Keratinocyte (primary cell): ENCODE measurements around the gene KLF1. TPM values are rescaled to one million over a fixed set of nuclear protein-coding genes. Genes with fewer than 3 reads are reported as not detected.

Experiments
- DNase-seq: peaks from one replicate; pipeline ENCODE4 v3.0.0-alpha.2; 2011; ENCODE audit warnings: low read depth, missing footprints, low spot score
- FAIRE-seq: peaks from 2 replicates; lab custom pipeline; 2011; peaks lifted over from hg19 to GRCh38; lab: Jason Lieb, UNC
- H2AFZ ChIP-seq: 2 replicates; pipeline ENCODE4 v1.6.0; 2012; ENCODE audit warnings: low read length, control low read depth, inconsistent platforms; ENCODE audit not compliant: control insufficient read depth
- H3K27ac ChIP-seq: 2 replicates; pipeline ENCODE4 v1.5.1; 2011; ENCODE audit warnings: low read length; ENCODE audit not compliant: control insufficient read depth, insufficient read depth
- H3K27me3 ChIP-seq: 3 replicates; pipeline ENCODE4 v1.6.0; 2011; ENCODE audit warnings: low read length; ENCODE audit not compliant: control insufficient read depth, insufficient read depth; ENCODE audit errors: extremely low read depth
- H3K36me3 ChIP-seq, 2 experiments: 2 replicates in 1 of 2; 3 replicates in 1 of 2; pipeline ENCODE4 v1.5.1; 2011; ENCODE audit warnings: low read length in 2 of 2, mild to moderate bottlenecking in 1 of 2; ENCODE audit not compliant: control insufficient read depth in 2 of 2, insufficient read depth in 2 of 2; ENCODE audit errors: extremely low read depth in 1 of 2
- H3K4me1 ChIP-seq: 3 replicates; pipeline ENCODE4 v1.5.1; 2011; ENCODE audit warnings: low read length; ENCODE audit not compliant: control insufficient read depth, insufficient read depth; ENCODE audit errors: extremely low read depth
- H3K4me2 ChIP-seq: 3 replicates; pipeline ENCODE4 v1.6.0; 2011; ENCODE audit warnings: low read depth, low read length; ENCODE audit not compliant: control insufficient read depth, insufficient read depth; ENCODE audit errors: extremely low read depth
- H3K4me3 ChIP-seq, 3 experiments: fragments of 200-600 bp in 1 of 3; sonication (generic) in 1 of 3; 2 replicates in 2 of 3; 3 replicates in 1 of 3; pipeline ENCODE4 v1.5.1; 2011 to 2016; ENCODE audit warnings: low read length in 3 of 3, mild to moderate bottlenecking in 3 of 3, control low read depth in 2 of 3, inconsistent platforms in 1 of 3, low read depth in 1 of 3, mixed read lengths in 1 of 3, mixed run types in 1 of 3, moderate library complexity in 1 of 3; ENCODE audit not compliant: control insufficient read depth in 2 of 3, insufficient read depth in 2 of 3; ENCODE audit errors: extremely low read depth in 1 of 3
- H3K79me2 ChIP-seq: 2 replicates; pipeline ENCODE4 v1.6.0; 2012; ENCODE audit warnings: low read length; ENCODE audit not compliant: control insufficient read depth, insufficient read depth
- H3K9ac ChIP-seq: 3 replicates; pipeline ENCODE4 v1.6.0; 2011; ENCODE audit warnings: low read length; ENCODE audit not compliant: control insufficient read depth, insufficient read depth; ENCODE audit errors: extremely low read depth
- H3K9me1 ChIP-seq: 3 replicates; pipeline ENCODE4 v1.6.0; 2011; ENCODE audit warnings: low read length; ENCODE audit not compliant: control insufficient read depth, insufficient read depth; ENCODE audit errors: extremely low read depth
- H3K9me3 ChIP-seq: 2 replicates; pipeline ENCODE4 v1.5.1; 2012; ENCODE audit warnings: low read depth, low read length; ENCODE audit not compliant: control insufficient read depth
- H4K20me1 ChIP-seq: 3 replicates; pipeline ENCODE4 v1.6.0; 2011; ENCODE audit warnings: low read length; ENCODE audit not compliant: control insufficient read depth, insufficient read depth; ENCODE audit errors: extremely low read depth
- CTCF ChIP-seq, 3 experiments: IDR thresholded peaks in 1 of 3; conservative IDR thresholded peaks in 1 of 3; optimal IDR thresholded peaks in 1 of 3; 2 replicates in 2 of 3; 3 replicates in 1 of 3; pipeline versions ENCODE3 to v1.5.1; 2011; ENCODE audit warnings: low read length in 3 of 3, mild to moderate bottlenecking in 3 of 3, moderate library complexity in 2 of 3, control low read depth in 1 of 3, inconsistent platforms in 1 of 3; ENCODE audit not compliant: insufficient read depth in 2 of 3; ENCODE audit errors: extremely low read depth in 1 of 3
- EZH2 ChIP-seq: IDR thresholded peaks from one replicate; pipeline ENCODE4 v1.6.1; 2012; ENCODE audit warnings: inconsistent platforms, mild to moderate bottlenecking, low read length, moderate library complexity
- dilution Hi-C: fragments of 300-500 bp; cut with MboI; formaldehyde crosslinking; loops from one replicate; pipeline ENCODE4 v1.7.0; 2020; ENCODE audit warnings: low sequenced_read_pairs; ENCODE audit not compliant: extremely low pct_ligation_motif_present
- polyA plus RNA-seq, 5 experiments: library from polyadenylated mRNA; depleted of rRNA in 3 of 5; stranded (reverse) in 3 of 5; stranded (forward) in 1 of 5; unstranded in 1 of 5; fragments of >200 nt; gene quantifications; 1 replicate in 1 of 5; 2 replicates in 3 of 5; 3 replicates in 1 of 5; pipeline versions ENCODE4 v1.2.1 to v1.2.3, GENCODE V29; 2011 to 2012; ENCODE audit warnings: missing spikeins in 2 of 5, low read depth in 1 of 5, low replicate concordance in 1 of 5

KLF1 gene
- polyA plus RNA-seq, 1 donor (not counting 4 experiments of a cell fraction or from before 2014, with no cell fraction given): not detected

GRCh38 chr19:12935071-12935470 is 48.1 kb upstream of the KLF1 start:
- no peak for TF ChIP-seq CTCF (optimal IDR thresholded peaks at IDR 0.05 in 1 of 3, IDR thresholded peaks at IDR 0.05 in 1 of 3, conservative IDR thresholded peaks at IDR 0.05 in 1 of 3; ENCODE audit: extremely low read depth in 1 of 3, insufficient read depth in 2 of 3, low read length in 3 of 3)
- no peak for TF ChIP-seq EZH2
- FAIRE-seq: no peak
- no peak overlapping the region for H3K9ac ChIP-seq

GRCh38 chr19:12933287-12934072 is 46.5 kb upstream of the KLF1 start, which contains the start of gene FARSA:
Gene FARSA, minus strand, starts transcription at chr19:12933711. Its CDS starts 15 bp downstream, at chr19:12933696.
- peak within 1 kb of the TSS; percentile 97 for H3K4me2 ChIP-seq
- H3K9me3 ChIP-seq: no peaks in the 10 kb centered on the region
- no peaks in the 10 kb centered on the region for H4K20me1 ChIP-seq
- H3K27me3 ChIP-seq: no peaks in the 10 kb centered on the region
- H3K79me2 ChIP-seq: peaks cover 37% of the 10 kb centered on the region
- FAIRE-seq (no peak), DNase-seq (no peak)
- TF ChIP-seq CTCF (optimal IDR thresholded peaks at IDR 0.05 in 1 of 3, IDR thresholded peaks at IDR 0.05 in 1 of 3, conservative IDR thresholded peaks at IDR 0.05 in 1 of 3; ENCODE audit: extremely low read depth in 1 of 3, insufficient read depth in 2 of 3, low read length in 3 of 3) (no peak), EZH2 (no peak)
- H3K36me3 ChIP-seq: peaks cover 20 to 21% of the 10 kb centered on the region in 2 experiments
- H3K4me1 ChIP-seq: peaks cover 13% of the 10 kb centered on the region
- H3K4me3 ChIP-seq: peak within 1 kb of the TSS; percentile 80 to 98 (median 82)
- no peaks in the 10 kb centered on the region for H3K9me1 ChIP-seq
- dilution Hi-C loops: no loop called here
- peak within 1 kb of the TSS; percentile 75 for H3K27ac ChIP-seq
- H2AFZ ChIP-seq: peak within 1 kb of the TSS; percentile 83
- peak within 1 kb of the TSS; percentile 92 for H3K9ac ChIP-seq

More at GRCh38 chr19:12935071-12935470, 48.1 kb upstream of the KLF1 start:
- Histone ChIP-seq H3K36me3 (peaks cover 16 to 18% of the 10 kb centered on the region in 2 experiments), H3K4me2 (no peak overlapping the region), H3K79me2 (peaks cover 48% of the 10 kb centered on the region), H3K9me3 (no peaks in the 10 kb centered on the region), H3K9me1 (peaks cover 2% of the 10 kb centered on the region), H3K4me1 (peaks cover 19% of the 10 kb centered on the region), H3K27me3 (no peaks in the 10 kb centered on the region), H3K27ac (no peak overlapping the region), H2AFZ (no peak overlapping the region), H3K4me3 (no peak overlapping the region), H4K20me1 (peaks cover 9% of the 10 kb centered on the region)
- dilution Hi-C loops: no loop called here
- DNase-seq: no peak
